Measurements from ENCODE around the gene MCF2L.

Gene MCF2L

DNA sequence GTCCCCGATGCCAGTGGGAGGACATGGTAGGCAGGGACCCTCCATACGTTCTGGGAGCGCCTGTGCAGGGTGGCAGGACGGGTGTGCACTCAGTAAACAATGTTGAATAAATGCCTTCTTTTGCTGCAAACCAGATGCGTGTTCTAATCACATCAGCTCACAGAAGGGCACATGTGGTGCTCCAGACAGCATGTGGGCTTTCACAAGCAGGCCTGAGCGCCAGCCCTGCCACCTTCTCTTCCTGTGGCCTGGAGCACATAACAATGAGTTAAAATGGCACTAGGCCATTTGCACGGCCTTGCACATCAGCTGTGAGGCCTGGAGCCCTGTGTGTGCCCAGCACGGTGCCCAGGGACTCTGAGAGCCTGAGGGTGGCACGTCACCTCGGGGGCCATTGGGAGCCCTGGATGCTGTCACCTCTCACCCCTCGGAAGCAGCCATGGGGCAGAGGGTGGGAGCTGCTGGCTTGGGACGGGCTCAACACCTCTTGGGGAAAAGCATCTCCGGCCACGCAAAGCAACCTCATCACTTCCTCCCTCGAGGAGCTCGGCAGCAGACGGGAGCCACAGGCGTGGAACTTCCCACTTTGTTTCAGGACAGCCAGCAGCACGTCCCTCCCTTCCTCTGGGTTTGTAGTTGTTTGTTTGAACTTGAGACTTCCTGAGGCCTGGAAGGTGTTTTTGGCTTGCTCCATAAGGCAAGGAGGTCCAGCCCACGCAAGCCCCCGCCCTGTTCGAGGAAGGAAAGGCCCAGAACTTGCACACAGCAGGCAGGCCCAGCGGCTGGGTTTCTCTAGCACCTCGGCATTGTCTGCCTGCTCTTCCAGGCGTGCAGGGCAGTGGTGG lies 9.8 kb downstream of the MCF2L start:
- in situ Hi-C loops (cut with HindIII; ENCODE audit: low sequenced_read_pairs) = no loop called here
- no peak for DNase-seq (ENCODE audit: low read depth)
- no peak overlapping the region for H3K4me3 ChIP-seq (ENCODE audit: low read depth, low read length)
- TF ChIP-seq, protein P1, sequence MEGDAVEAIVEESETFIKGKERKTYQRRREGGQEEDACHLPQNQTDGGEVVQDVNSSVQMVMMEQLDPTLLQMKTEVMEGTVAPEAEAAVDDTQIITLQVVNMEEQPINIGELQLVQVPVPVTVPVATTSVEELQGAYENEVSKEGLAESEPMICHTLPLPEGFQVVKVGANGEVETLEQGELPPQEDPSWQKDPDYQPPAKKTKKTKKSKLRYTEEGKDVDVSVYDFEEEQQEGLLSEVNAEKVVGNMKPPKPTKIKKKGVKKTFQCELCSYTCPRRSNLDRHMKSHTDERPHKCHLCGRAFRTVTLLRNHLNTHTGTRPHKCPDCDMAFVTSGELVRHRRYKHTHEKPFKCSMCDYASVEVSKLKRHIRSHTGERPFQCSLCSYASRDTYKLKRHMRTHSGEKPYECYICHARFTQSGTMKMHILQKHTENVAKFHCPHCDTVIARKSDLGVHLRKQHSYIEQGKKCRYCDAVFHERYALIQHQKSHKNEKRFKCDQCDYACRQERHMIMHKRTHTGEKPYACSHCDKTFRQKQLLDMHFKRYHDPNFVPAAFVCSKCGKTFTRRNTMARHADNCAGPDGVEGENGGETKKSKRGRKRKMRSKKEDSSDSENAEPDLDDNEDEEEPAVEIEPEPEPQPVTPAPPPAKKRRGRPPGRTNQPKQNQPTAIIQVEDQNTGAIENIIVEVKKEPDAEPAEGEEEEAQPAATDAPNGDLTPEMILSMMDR (IDR thresholded peaks at IDR 0.05; ENCODE audit: low read depth, low read length, missing control alignments) = no peak

DNA sequence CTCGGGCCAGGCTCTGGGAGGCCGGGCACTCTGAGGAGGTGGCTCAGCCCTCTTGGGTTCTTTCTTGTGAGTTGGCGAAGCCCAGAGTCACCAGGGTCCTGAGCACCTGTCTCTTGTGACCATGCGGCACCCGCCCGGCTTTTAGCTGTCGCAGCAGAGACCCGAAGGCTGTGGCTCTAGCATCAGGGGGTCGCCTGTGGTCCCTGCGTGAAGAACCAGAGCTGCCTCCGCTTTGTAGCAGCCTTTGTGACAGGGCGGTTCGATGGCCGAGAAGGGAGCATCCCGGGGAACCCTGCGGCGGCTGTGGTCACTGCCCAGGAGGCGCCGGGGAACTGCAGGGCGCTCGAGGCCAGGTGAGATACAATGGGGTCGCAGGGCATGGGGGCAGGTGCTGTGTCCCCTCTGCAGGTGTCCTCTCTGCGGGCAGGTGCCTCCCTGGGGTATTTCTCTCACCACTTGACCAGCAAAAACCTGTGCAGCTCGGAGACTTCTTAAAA lies 10.4 kb downstream of the MCF2L start:
- in situ Hi-C loops (cut with HindIII; ENCODE audit: low sequenced_read_pairs) = no loop called here
- DNase-seq (ENCODE audit: low read depth) = no peak
- no peak overlapping the region for H3K4me3 ChIP-seq (ENCODE audit: low read depth, low read length)
- TF ChIP-seq, protein P1 (IDR thresholded peaks at IDR 0.05; ENCODE audit: low read depth, low read length, missing control alignments) = no peak

DNA sequence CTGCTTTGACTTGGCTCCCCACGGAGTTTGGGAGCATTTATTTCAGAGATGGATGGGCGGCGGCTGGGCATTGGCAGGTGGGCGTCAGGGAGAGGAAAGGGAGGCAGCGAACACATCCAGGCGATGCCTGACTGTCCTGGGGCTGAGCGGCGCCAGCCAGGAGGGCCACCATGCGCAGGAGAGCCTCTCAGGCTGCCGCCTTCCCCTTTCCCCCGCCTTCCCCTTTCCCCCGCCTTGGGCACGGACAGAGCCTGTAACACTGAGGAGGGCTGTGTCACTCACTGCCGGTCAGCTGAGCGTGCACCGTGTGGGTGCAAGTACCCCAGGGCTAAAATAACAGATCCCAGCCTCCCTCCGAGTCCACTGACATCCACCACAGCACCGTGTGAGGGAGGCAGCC lies 11.4 kb downstream of the MCF2L start:
- in situ Hi-C loops (cut with HindIII; ENCODE audit: low sequenced_read_pairs) = loop anchor here (5.0 kb wide), 1 partner anchor 42 kb away; no protein-coding TSS in a partner anchor
- TF ChIP-seq, protein P1 (IDR thresholded peaks at IDR 0.05; ENCODE audit: low read depth, low read length, missing control alignments) = no peak

DNA sequence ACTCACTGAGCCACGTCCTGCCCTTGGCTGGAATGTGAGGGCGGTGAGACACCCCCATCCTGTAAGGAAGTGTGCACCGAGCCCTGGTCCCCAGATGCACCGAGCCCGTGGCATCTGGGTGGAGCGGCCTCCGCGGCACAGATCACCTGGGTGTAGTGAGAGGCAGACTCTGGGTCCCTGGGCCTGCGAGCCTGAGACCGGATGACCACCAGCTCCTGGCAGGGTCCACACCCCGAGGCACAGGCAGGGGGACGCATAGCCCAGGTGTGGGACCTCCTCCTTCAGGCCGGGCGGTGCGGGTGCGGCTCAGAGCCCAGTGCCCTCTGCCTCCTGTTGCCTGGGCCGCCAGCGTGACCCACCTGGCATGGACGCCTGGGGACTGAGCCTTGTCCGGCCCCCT lies 12.4 kb downstream of the MCF2L start:
- no peak overlapping the region for H3K4me3 ChIP-seq (ENCODE audit: low read depth, low read length)
- in situ Hi-C loops (cut with HindIII; ENCODE audit: low sequenced_read_pairs) = loop anchor here (5.0 kb wide), 1 partner anchor 41 kb away; no protein-coding TSS in a partner anchor
- DNase-seq (ENCODE audit: low read depth) = no peak
- TF ChIP-seq, protein P1 (IDR thresholded peaks at IDR 0.05; ENCODE audit: low read depth, low read length, missing control alignments) = no peak

More for the DNA sequence above, 11.4 kb downstream of the MCF2L start:
- no peak overlapping the region for H3K4me3 ChIP-seq (ENCODE audit: low read depth, low read length)
- DNase-seq (ENCODE audit: low read depth) = no peak

DNA sequence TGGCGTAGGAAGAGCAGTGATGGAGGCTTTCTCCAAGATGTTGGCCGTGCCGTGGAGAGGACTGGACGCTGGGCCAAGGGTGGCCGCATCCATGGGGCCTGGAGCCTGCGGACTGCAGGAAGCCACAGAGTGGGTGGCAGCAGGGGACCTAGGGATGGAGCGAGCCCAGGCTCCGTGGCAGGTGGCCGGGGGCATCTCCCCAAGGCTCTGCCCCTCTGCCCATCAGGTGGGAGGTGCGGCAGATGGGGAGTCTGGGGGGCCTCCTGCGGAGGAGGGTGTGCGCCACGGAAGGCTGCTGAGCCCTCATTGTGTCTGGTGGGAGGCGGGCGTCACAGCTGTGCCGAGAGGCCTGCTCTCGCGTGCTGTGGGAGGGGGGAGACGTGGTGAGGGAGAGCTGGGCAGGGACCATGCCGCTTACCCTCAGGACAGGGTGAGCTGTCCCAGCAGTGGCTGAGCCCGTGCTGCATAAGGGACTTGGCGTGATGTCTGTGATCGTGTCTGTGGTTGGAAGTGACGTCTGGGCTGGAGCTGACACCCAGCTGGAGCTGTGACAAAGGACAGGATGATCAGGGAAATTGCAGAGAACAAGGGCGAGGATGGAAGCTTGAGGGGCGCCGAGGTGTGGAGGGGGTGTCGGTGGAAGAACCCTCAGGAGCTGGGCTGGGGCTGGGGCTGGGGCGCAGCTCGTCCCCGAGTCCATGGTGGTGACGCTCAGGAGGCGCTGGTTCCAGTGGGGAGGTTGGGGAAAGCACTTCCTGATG lies 13.4 kb downstream of the MCF2L start:
- in situ Hi-C loops (cut with HindIII; ENCODE audit: low sequenced_read_pairs) = loop anchor here (5.0 kb wide), 1 partner anchor 40 kb away; no protein-coding TSS in a partner anchor
- no peak for DNase-seq (ENCODE audit: low read depth)
- TF ChIP-seq, protein P1 (IDR thresholded peaks at IDR 0.05; ENCODE audit: low read depth, low read length, missing control alignments) = no peak
- H3K4me3 ChIP-seq (ENCODE audit: low read depth, low read length) = no peak overlapping the region

DNA sequence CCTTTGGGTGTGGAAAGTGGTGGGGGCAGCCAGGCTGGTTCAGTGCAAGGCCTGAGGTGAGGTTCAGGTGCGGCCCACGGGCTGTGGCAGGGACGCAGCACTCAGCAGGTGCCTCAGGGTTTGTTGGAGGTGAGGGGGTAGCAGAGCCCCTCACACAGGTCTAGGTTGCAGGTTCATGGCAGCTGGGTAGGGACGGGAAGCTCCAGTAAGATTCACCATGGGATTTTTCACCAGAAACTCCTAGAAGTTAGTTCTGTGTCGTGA lies 14.0 kb downstream of the MCF2L start:
- in situ Hi-C loops (cut with HindIII; ENCODE audit: low sequenced_read_pairs) = loop anchor here (5.0 kb wide), 1 partner anchor 39 kb away; no protein-coding TSS in a partner anchor
- TF ChIP-seq, protein P1 (IDR thresholded peaks at IDR 0.05; ENCODE audit: low read depth, low read length, missing control alignments) = no peak
- no peak for DNase-seq (ENCODE audit: low read depth)
- no peak overlapping the region for H3K4me3 ChIP-seq (ENCODE audit: low read depth, low read length)

Data from astrocyte of the cerebellum (primary cell).